ENCODE data around the gene LPP.

Gene LPP

GRCh38 chr3:188877381-188877780, 723.4 kb downstream of the LPP start:
- TF ChIP-seq GABPA (IDR thresholded peaks at IDR 0.05; ENCODE audit: low read depth) (no peak), SPI1 (IDR thresholded peaks at IDR 0.05; ENCODE audit: borderline replicate concordance, low read depth) (no peak), CTCF (IDR thresholded peaks at IDR 0.05; ENCODE audit: insufficient read depth, low read length) (no peak), POLR2AphosphoS5 (IDR thresholded peaks at IDR 0.05; ENCODE audit: low read depth) (no peak)
- TF ChIP-seq, protein P1, sequence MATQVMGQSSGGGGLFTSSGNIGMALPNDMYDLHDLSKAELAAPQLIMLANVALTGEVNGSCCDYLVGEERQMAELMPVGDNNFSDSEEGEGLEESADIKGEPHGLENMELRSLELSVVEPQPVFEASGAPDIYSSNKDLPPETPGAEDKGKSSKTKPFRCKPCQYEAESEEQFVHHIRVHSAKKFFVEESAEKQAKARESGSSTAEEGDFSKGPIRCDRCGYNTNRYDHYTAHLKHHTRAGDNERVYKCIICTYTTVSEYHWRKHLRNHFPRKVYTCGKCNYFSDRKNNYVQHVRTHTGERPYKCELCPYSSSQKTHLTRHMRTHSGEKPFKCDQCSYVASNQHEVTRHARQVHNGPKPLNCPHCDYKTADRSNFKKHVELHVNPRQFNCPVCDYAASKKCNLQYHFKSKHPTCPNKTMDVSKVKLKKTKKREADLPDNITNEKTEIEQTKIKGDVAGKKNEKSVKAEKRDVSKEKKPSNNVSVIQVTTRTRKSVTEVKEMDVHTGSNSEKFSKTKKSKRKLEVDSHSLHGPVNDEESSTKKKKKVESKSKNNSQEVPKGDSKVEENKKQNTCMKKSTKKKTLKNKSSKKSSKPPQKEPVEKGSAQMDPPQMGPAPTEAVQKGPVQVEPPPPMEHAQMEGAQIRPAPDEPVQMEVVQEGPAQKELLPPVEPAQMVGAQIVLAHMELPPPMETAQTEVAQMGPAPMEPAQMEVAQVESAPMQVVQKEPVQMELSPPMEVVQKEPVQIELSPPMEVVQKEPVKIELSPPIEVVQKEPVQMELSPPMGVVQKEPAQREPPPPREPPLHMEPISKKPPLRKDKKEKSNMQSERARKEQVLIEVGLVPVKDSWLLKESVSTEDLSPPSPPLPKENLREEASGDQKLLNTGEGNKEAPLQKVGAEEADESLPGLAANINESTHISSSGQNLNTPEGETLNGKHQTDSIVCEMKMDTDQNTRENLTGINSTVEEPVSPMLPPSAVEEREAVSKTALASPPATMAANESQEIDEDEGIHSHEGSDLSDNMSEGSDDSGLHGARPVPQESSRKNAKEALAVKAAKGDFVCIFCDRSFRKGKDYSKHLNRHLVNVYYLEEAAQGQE (IDR thresholded peaks at IDR 0.05; ENCODE audit: insufficient replicate concordance, low read depth), result no peak

DNA sequence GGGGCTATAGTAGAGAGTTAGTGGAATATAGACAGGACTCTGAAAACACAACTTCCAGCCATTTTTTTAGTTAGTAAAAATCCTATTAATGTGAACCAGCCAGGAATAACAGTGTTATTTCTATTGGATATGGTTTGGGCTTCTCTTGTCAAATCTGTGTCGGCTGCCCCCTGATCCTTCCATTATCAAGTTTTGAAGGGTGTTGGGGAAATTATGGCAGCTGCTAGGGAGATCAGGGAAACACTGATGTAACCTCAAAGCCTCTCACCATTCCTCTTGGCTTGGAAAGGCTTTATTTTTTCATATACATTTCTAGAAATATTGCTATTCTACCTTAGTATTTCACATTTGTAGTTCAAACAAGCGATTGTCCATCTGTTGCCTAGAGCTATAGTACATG, 724.1 kb downstream of the LPP start:
- Histone ChIP-seq H3K27ac (replicated peaks) (no peak overlapping the region), H3K4me3 (replicated peaks; ENCODE audit: insufficient read depth, low read length) (no peak overlapping the region), H3K27me3 (ENCODE audit: insufficient read depth, poor library complexity, severe bottlenecking) (no peaks in the 10 kb centered on the region)
- no peak for DNase-seq (ENCODE audit: low read depth in 1 of 2, low spot score in 1 of 2)
- TF ChIP-seq CTCF (IDR thresholded peaks at IDR 0.05; ENCODE audit: insufficient read depth, low read length) (no peak), POLR2AphosphoS5 (IDR thresholded peaks at IDR 0.05; ENCODE audit: low read depth) (no peak), SPI1 (IDR thresholded peaks at IDR 0.05; ENCODE audit: borderline replicate concordance, low read depth) (no peak), GABPA (IDR thresholded peaks at IDR 0.05; ENCODE audit: low read depth) (no peak)
- TF ChIP-seq, protein P1 (IDR thresholded peaks at IDR 0.05; ENCODE audit: insufficient replicate concordance, low read depth), result no peak

More at GRCh38 chr3:188877381-188877780, 723.4 kb downstream of the LPP start:
- no peak overlapping the region for H3K4me3 ChIP-seq (replicated peaks; ENCODE audit: insufficient read depth, low read length)
- no peaks in the 10 kb centered on the region for H3K27me3 ChIP-seq (ENCODE audit: insufficient read depth, poor library complexity, severe bottlenecking)
- DNase-seq (ENCODE audit: low read depth in 1 of 2, low spot score in 1 of 2), result no peak
- H3K27ac ChIP-seq (replicated peaks), result no peak overlapping the region

GRCh38 chr3:188881954-188882641, 728.1 kb downstream of the LPP start:
- TF ChIP-seq, protein P1 (IDR thresholded peaks at IDR 0.05; ENCODE audit: insufficient replicate concordance, low read depth), result no peak
- TF ChIP-seq SPI1 (IDR thresholded peaks at IDR 0.05; ENCODE audit: borderline replicate concordance, low read depth) (no peak), POLR2AphosphoS5 (IDR thresholded peaks at IDR 0.05; ENCODE audit: low read depth) (no peak), CTCF (IDR thresholded peaks at IDR 0.05; ENCODE audit: insufficient read depth, low read length) (no peak), GABPA (IDR thresholded peaks at IDR 0.05; ENCODE audit: low read depth) (no peak)
- H3K27ac ChIP-seq (replicated peaks), result no peak overlapping the region
- no peak overlapping the region for H3K4me3 ChIP-seq (replicated peaks; ENCODE audit: insufficient read depth, low read length)
- H3K27me3 ChIP-seq (ENCODE audit: insufficient read depth, poor library complexity, severe bottlenecking), result no peaks in the 10 kb centered on the region
- DNase-seq (ENCODE audit: low read depth in 1 of 2, low spot score in 1 of 2), result no peak
